Mesothelial cell of epicardium (in vitro differentiated cells): Measurements from ENCODE around the gene ACOXL. TPM values are rescaled to one million over a fixed set of nuclear protein-coding genes. Genes with fewer than 3 reads are reported as not detected.

Experiments
- DNase-seq, 2 experiments: peaks; one replicate each; pipeline ENCODE4 v3.0.0; 2021; ENCODE audit warnings: low spot score in 2 of 2; ENCODE audit not compliant: unreplicated experiment in 2 of 2
- H3K27ac Mint-ChIP-seq: 2 replicates; pipeline ENCODE4 v1.8.0; 2021; ENCODE audit warnings: mixed read lengths
- H3K27me3 Mint-ChIP-seq: 2 replicates; pipeline ENCODE4 v1.8.0; 2021; ENCODE audit warnings: low read depth, mixed read lengths
- H3K36me3 Mint-ChIP-seq: 2 replicates; pipeline ENCODE4 v1.8.0; 2021; ENCODE audit warnings: mixed read lengths
- H3K4me1 Mint-ChIP-seq: 2 replicates; pipeline ENCODE4 v1.8.0; 2021; ENCODE audit warnings: mixed read lengths
- H3K4me3 Mint-ChIP-seq: 2 replicates; pipeline ENCODE4 v1.8.0; 2021; ENCODE audit warnings: mild to moderate bottlenecking, moderate library complexity, mixed read lengths
- H3K9me3 Mint-ChIP-seq: 2 replicates; pipeline ENCODE4 v1.8.0; 2021; ENCODE audit warnings: mixed read lengths
- total RNA-seq: library from RNA; stranded (reverse); gene quantifications from 3 replicates; pipeline ENCODE4 v1.2.1, GENCODE V29; 2021
- TF ChIP-seq, protein P1 (sequence below): fragments of 200-600 bp; sonication (generic); IDR thresholded peaks from one replicate; pipeline ENCODE4 v1.5.0; 2021; ENCODE audit warnings: antibody characterized with exemption; ENCODE audit not compliant: unreplicated experiment

ACOXL gene
- total RNA-seq, 1 donor from 2014 or later = 0.20 TPM

DNA sequence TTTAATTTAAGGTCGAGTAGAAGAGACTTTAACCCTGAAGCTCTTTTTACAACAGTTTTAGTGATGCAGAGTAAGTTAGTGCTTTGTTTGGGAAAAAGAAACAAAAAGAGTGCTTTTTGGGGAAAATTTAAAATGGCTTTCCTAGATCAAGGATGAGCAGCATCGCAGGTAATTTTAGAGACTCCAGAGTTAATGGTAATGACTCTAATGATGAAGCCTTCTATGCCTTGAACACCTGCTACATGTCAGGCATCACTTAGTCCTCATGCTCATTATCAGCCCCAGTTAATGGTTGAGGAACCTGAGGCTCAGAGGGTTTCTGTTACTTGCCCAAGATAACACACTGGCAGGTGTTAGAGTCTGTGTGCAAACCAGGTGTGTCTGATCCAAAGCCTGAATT, 167.8 kb downstream of the ACOXL start:
- Mint-ChIP-seq H3K27me3 (peaks cover 3% of the 10 kb centered on the region), H3K4me1 (peaks cover 2% of the 10 kb centered on the region), H3K9me3 (peaks cover 22% of the 10 kb centered on the region), H3K36me3 (no peaks in the 10 kb centered on the region), H3K27ac (no peak overlapping the region), H3K4me3 (no peak overlapping the region)
- DNase-seq = no peak
- TF ChIP-seq, protein P1, sequence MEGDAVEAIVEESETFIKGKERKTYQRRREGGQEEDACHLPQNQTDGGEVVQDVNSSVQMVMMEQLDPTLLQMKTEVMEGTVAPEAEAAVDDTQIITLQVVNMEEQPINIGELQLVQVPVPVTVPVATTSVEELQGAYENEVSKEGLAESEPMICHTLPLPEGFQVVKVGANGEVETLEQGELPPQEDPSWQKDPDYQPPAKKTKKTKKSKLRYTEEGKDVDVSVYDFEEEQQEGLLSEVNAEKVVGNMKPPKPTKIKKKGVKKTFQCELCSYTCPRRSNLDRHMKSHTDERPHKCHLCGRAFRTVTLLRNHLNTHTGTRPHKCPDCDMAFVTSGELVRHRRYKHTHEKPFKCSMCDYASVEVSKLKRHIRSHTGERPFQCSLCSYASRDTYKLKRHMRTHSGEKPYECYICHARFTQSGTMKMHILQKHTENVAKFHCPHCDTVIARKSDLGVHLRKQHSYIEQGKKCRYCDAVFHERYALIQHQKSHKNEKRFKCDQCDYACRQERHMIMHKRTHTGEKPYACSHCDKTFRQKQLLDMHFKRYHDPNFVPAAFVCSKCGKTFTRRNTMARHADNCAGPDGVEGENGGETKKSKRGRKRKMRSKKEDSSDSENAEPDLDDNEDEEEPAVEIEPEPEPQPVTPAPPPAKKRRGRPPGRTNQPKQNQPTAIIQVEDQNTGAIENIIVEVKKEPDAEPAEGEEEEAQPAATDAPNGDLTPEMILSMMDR = no peak

DNA sequence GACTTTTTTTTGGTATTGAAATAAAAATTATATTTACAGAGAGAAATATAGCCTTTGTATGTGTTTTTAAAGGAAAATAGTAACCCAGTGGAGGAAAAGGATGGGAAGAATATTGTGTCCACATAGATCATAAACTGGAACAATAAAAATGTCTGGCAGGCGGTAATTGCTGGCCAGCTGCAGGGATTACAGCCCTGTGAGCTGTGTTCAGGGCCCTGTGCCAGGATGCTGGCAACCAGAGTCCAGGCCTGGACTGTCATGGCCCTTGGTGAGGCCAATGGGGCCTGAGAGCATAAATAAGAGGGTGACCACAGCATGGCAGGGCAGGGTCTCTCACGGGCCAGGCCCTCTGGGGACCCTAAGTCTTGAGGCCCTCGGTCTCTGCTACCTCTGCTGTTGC, 171.2 kb downstream of the ACOXL start:
- TF ChIP-seq, protein P1 = no peak
- Mint-ChIP-seq H3K27ac (no peak overlapping the region), H3K4me3 (no peak overlapping the region), H3K9me3 (no peaks in the 10 kb centered on the region), H3K27me3 (peaks cover 6% of the 10 kb centered on the region), H3K4me1 (peaks cover 2% of the 10 kb centered on the region), H3K36me3 (no peaks in the 10 kb centered on the region)
- no peak for DNase-seq

DNA sequence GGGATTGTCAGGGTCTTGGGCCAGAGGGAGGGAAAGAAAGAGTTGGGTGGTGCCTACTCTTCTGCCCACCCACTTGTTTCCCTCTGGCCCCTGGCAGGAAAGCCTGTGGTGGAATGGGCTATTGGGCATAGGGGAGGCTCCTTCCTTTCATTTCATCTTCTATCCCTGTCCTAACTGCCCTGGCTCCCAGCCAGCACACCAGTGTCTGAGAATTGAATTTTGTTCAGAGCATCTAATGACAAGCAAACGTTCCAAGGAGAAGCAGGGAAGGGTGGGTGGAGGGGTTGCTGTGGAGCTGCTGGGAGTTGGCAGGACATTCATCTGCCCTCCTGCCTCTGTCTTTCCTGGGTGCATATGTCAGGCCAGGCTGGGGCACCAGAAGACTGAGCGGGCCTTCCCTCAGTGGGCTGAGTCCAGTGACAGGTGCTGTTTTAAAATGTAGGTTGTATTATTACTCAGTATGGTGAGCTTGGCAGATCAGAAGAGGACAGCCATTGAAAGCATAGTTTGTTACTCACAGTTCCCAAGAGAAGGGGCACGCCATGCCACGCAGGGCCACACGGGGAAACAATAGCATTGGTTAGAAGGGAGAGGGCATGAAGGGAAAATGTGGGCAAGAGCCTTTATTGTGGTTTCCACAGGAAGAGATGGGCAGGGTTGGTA, 171.9 kb downstream of the ACOXL start:
- Mint-ChIP-seq H3K27me3 (peaks cover 9% of the 10 kb centered on the region), H3K4me1 (peaks cover 2% of the 10 kb centered on the region), H3K36me3 (no peaks in the 10 kb centered on the region), H3K27ac (no peak overlapping the region), H3K9me3 (no peaks in the 10 kb centered on the region), H3K4me3 (no peak overlapping the region)
- no peak for DNase-seq
- TF ChIP-seq, protein P1 = no peak

DNA sequence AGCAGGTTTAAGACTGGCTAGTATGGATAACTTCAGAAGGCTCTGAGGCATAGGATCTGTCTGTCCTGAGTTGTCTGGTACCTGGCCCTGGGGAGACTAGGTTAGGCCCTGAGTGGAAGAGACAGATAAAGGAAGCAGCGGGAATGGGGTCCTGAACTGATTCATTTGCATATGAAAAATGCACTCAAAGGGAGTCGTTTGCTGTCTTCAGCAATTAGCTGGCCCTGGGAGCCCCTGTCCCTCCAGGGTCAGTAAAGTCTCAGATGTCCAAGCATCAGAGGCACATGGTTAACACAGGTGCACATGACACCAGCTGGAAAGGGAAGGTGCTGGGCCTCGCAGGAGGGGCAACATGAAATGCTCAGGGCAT, 172.4 kb downstream of the ACOXL start:
- TF ChIP-seq, protein P1 = no peak
- no peaks in the 10 kb centered on the region for H3K36me3 Mint-ChIP-seq
- H3K27me3 Mint-ChIP-seq = peaks cover 10% of the 10 kb centered on the region
- peaks cover 2% of the 10 kb centered on the region for H3K4me1 Mint-ChIP-seq
- H3K4me3 Mint-ChIP-seq = no peak overlapping the region
- DNase-seq = no peak
- no peaks in the 10 kb centered on the region for H3K9me3 Mint-ChIP-seq
- H3K27ac Mint-ChIP-seq = no peak overlapping the region

DNA sequence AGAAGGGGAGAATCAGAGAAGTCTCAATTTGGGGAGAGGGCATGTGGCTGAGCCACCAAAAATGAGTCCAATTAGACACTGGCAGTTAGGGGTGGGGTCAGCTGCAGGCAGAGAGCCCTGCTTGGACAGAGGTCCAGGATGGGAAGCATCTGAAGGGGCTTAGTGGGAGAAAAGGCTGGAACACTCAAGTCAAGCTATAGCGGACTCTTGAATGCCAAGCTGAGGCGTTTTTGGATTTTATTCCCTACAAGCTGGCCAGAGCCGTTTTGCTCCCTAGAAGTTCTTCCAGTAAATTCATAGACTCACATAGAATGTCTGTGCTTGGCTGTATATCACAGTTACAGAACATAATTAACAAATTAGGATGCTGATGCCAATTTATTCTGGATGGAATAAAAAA, 172.8 kb downstream of the ACOXL start:
- TF ChIP-seq, protein P1 = no peak
- no peak overlapping the region for H3K27ac Mint-ChIP-seq
- H3K27me3 Mint-ChIP-seq = peaks cover 10% of the 10 kb centered on the region
- H3K9me3 Mint-ChIP-seq = no peaks in the 10 kb centered on the region
- no peaks in the 10 kb centered on the region for H3K36me3 Mint-ChIP-seq
- peaks cover 2% of the 10 kb centered on the region for H3K4me1 Mint-ChIP-seq
- DNase-seq = no peak
- H3K4me3 Mint-ChIP-seq = no peak overlapping the region
